Measurements from ENCODE around the gene RALGAPA2. TPM values are rescaled to one million over a fixed set of nuclear protein-coding genes. Genes with fewer than 3 reads are reported as not detected.

Gene RALGAPA2
- polyA plus RNA-seq, 1 donor from 2014 or later: 21.8 TPM

DNA sequence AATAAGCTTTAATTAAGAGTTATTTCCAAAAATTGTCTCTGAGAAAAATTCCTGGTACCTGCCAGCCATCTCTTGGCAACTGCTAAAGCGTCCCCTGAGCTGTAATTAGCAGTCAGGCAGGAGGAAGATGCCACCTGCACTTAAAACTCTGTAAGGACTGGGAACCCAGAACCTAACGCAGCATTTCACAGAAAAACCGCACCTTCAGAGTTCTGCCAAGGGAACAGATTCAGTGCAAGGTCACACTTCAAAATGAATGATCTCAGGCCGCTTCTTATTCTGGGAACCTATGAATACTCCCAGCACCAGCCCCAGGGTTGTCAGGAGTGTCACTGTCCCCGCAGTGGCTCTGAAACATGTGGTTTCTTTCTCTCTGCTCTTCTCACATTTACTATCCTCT lies 307.8 kb downstream of the RALGAPA2 start:
- H3K9ac ChIP-seq (ENCODE audit: low read length): no peak overlapping the region
- no peak for TF ChIP-seq EZH2 (IDR thresholded peaks at IDR 0.05; ENCODE audit: borderline replicate concordance, insufficient read depth, low read length, poor library complexity, severe bottlenecking)
- TF ChIP-seq REST (IDR thresholded peaks at IDR 0.05; ENCODE audit: borderline replicate concordance): no peak
- TF ChIP-seq EP300 (conservative IDR thresholded peaks at IDR 0.05; ENCODE audit: poor library complexity, severe bottlenecking): no peak
- TF ChIP-seq CTCF (IDR thresholded peaks at IDR 0.05; ENCODE audit: poor library complexity, severe bottlenecking): no peak
- no peak for TF ChIP-seq MXI1 (conservative IDR thresholded peaks at IDR 0.05; ENCODE audit: poor library complexity, severe bottlenecking)
- TF ChIP-seq RAD21 (conservative IDR thresholded peaks at IDR 0.05): no peak
- no peak for TF ChIP-seq TAF1 (IDR thresholded peaks at IDR 0.05; ENCODE audit: low read depth)
- TF ChIP-seq SMC3 (conservative IDR thresholded peaks at IDR 0.05; ENCODE audit: poor library complexity): no peak
- no peak for TF ChIP-seq POLR2AphosphoS5 (IDR thresholded peaks at IDR 0.05)
- no peaks in the 10 kb centered on the region for H3K79me2 ChIP-seq (replicated peaks; ENCODE audit: insufficient read depth, low read length)
- H3K27ac ChIP-seq (ENCODE audit: low read length): no peak overlapping the region
- H3F3A ChIP-seq (ENCODE audit: insufficient read depth, low read length, poor library complexity, severe bottlenecking): no peaks in the 10 kb centered on the region
- H3K9me2 ChIP-seq (ENCODE audit: insufficient read depth, low read length): no peaks in the 10 kb centered on the region
- H2AFZ ChIP-seq (ENCODE audit: low read depth, low read length): no peak overlapping the region
- H3K4me3 ChIP-seq (ENCODE audit: low read length): no peak overlapping the region
- H3K4me2 ChIP-seq (ENCODE audit: low read length): no peak overlapping the region
- H3K36me3 ChIP-seq (ENCODE audit: insufficient read depth, low read length): no peaks in the 10 kb centered on the region
- no peaks in the 10 kb centered on the region for H3K9me3 ChIP-seq (ENCODE audit: low read length)
- no peaks in the 10 kb centered on the region for H4K20me1 ChIP-seq (ENCODE audit: insufficient read depth)
- H3K27me3 ChIP-seq (ENCODE audit: insufficient read depth, low read depth, low read length): no peaks in the 10 kb centered on the region

GRCh38 chr20:20401991-20402390 lies 310.5 kb downstream of the RALGAPA2 start:
- TF ChIP-seq SMC3 (conservative IDR thresholded peaks at IDR 0.05; ENCODE audit: poor library complexity) (no peak), EZH2 (IDR thresholded peaks at IDR 0.05; ENCODE audit: borderline replicate concordance, insufficient read depth, low read length, poor library complexity, severe bottlenecking) (no peak), POLR2AphosphoS5 (IDR thresholded peaks at IDR 0.05) (no peak), TAF1 (IDR thresholded peaks at IDR 0.05; ENCODE audit: low read depth) (no peak), REST (IDR thresholded peaks at IDR 0.05; ENCODE audit: borderline replicate concordance) (no peak), RAD21 (conservative IDR thresholded peaks at IDR 0.05) (no peak), CTCF (IDR thresholded peaks at IDR 0.05; ENCODE audit: poor library complexity, severe bottlenecking) (no peak), MXI1 (conservative IDR thresholded peaks at IDR 0.05; ENCODE audit: poor library complexity, severe bottlenecking) (no peak), EP300 (conservative IDR thresholded peaks at IDR 0.05; ENCODE audit: poor library complexity, severe bottlenecking) (no peak)
- Histone ChIP-seq H3K27me3 (ENCODE audit: insufficient read depth, low read depth, low read length) (no peaks in the 10 kb centered on the region), H3K9ac (ENCODE audit: low read length) (no peak overlapping the region)

More at GRCh38 chr20:20401991-20402390, 310.5 kb downstream of the RALGAPA2 start:
- no peak overlapping the region for H2AFZ ChIP-seq (ENCODE audit: low read depth, low read length)
- no peaks in the 10 kb centered on the region for H3K9me3 ChIP-seq (ENCODE audit: low read length)
- H4K20me1 ChIP-seq (ENCODE audit: insufficient read depth): no peaks in the 10 kb centered on the region
- no peaks in the 10 kb centered on the region for H3K36me3 ChIP-seq (ENCODE audit: insufficient read depth, low read length)
- no peaks in the 10 kb centered on the region for H3F3A ChIP-seq (ENCODE audit: insufficient read depth, low read length, poor library complexity, severe bottlenecking)
- H3K79me2 ChIP-seq (replicated peaks; ENCODE audit: insufficient read depth, low read length): no peaks in the 10 kb centered on the region
- H3K4me2 ChIP-seq (ENCODE audit: low read length): no peak overlapping the region
- H3K4me3 ChIP-seq (ENCODE audit: low read length): no peak overlapping the region
- H3K9me2 ChIP-seq (ENCODE audit: insufficient read depth, low read length): no peaks in the 10 kb centered on the region
- H3K27ac ChIP-seq (ENCODE audit: low read length): no peak overlapping the region

Measured in neural cell (in vitro differentiated cells).